Left ventricle myocardium superior (tissue), 1 donor: Measurements from ENCODE around the gene CIB4. TPM values are rescaled to one million over a fixed set of nuclear protein-coding genes. Genes with fewer than 3 reads are reported as not detected.
A peak's percentile ranks its signal among the peaks of the same experiment; 100 is the strongest.
"Not testable (repeated sequence)": the region's sequence is repeated elsewhere in the genome, so short reads cannot be mapped to it uniquely, and the experiment has no call there.

Experiments
- ATAC-seq: fragments of 200-7000 bp; cut with Tn5 transposase; one replicate; pipeline ENCODE4 v1.9.1; 2020; ENCODE audit warnings: mild to moderate bottlenecking, moderate library complexity
- DNase-seq: peaks from one replicate; pipeline ENCODE4 v3.0.0-alpha.2; 2020
- intact Hi-C: fragments of 100-400 bp; cut with micrococcal nuclease; formaldehyde crosslinking; loops from one replicate; pipeline ENCODE4 v1.11.0; 2022
- total RNA-seq: library from RNA; stranded (reverse); fragmentation: NEBNext Ultra II Directional; extraction: Animal tissue kit (Norgen Biotek cat#: 25700); gene quantifications from one replicate; pipeline ENCODE4 v1.2.1, GENCODE V29; 2021
- donor health status: DM: no; HTN: yes; CAD: no; lungs with severe emphysema.

Gene CIB4
- total RNA-seq, 1 donor from 2014 or later: not detected

GRCh38 chr2:26577442-26578112, 63.6 kb downstream of the CIB4 start:
- ATAC-seq: peak; percentile 84
- peak; percentile 74 for DNase-seq
- intact Hi-C loops: no loop called here

DNA sequence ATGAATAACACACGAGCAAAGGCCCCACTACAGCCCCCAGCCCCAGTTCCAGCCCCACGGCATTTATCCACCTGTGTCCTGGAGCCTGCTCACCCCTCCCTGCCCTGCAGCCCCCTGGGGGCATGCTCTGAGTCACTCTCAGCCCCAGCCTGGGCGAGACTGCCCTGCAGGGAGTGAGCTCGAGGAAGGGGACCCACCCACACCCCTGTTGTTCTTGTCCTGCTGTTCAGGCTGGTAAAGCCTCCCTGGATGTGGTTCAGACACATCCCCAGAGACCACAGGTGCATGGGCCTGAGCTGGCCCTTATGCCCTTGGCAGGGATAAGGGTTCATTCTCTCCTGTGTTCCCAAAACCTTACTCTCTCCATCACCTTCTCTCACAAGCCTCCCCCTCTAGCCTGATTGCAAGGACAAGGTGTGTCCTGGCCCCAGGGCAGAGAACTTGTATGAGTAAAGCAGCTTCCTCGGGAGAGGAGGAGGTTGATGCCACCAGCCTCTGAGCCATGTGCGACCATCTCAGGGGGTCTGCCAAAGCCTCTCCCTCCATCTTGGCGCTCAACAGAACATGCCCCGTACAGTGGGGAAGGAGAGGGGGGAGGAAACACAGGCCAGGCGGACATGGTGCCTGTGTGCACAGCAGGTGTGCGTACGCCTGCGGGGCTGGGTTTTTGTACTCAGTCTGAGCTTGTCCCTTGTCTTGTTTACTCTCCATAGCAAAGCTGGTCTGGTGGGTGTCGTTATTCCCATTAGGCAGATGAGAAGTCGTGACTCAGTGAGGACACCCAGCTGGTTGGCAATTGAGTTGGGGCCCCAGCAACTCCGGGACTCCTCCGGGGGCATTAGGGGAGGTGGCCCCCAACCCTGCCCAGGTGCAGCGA, 64.4 kb downstream of the CIB4 start:
- ATAC-seq: no peak
- intact Hi-C loops: no loop called here
- DNase-seq: no peak

GRCh38 chr2:26575836-26576564, 65.2 kb downstream of the CIB4 start:
- intact Hi-C loops: no loop called here
- DNase-seq: no peak
- ATAC-seq: no peak

DNA sequence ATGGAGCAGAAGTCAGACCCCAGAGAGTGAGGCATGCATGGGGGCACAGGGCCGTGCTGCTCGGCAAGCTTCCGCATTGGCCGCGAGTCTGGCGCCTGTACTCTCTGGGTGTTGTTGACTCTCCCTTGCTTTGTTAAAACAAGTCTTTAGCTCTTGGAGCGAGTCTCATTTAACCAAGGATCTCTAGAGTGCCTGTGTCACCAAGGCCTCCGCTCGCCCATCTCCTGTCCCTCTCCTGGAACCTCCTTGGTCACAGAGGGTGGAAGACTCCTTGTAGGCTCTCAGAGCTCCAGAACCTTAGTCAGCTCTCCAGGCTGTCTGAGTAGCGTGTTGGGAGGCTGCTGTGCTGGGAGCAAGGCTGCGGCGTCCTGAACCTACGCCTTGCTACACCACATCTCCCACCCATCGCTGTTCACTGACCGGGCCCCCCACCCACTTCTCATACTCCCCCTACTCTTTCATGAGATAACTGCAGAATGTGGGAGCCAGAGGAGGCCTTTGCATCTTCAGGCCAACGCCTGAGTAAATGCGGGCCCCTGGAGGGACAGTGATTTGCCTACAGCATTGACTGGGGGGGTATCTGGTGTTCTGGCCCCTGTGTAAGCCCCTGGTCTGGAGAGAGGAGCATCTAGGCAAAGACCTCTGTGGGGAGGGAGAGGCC, 66.1 kb downstream of the CIB4 start:
- DNase-seq (no peak), ATAC-seq (no peak)
- intact Hi-C loops: no loop called here

DNA sequence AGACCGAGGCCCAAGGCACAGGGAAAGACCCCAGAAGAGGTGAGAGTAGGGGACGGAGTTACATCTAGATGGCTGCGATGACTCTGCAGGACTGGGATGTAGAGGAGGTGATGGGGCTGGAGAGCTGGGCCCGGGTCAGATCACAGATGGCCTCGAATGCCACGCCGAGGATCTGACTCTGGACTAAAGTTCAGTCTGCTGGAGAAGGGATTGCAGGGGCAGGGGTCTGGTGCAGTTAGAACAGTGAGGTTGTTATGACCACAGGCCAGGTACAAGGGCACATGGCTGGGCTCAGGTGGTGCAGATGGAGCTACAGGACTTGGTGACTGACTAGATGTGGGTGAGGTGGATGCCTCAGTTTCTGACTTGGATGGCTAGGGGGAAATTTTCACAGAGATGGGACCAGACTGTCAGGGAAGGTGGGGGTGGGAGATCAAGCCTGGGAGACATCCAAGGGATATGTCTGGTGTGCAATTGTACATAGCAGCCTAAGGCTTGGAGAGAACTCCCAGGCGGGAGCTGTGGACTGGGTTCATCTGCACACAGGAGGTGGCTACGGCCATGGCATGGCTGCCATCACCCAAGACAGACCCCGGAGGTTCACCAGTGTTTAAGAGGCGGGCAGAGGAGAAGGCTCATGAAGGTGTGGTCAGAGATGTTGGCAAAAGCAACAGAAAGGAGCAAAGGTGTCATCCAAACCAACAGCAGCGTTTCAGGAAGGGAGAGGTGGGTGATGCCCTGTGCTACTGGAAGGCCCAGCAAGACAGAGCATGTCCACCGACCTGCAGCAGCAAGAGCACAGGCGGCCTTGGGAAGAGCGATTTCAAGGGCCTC, 66.9 kb downstream of the CIB4 start:
- intact Hi-C loops: no loop called here
- no peak for DNase-seq
- ATAC-seq: no peak

DNA sequence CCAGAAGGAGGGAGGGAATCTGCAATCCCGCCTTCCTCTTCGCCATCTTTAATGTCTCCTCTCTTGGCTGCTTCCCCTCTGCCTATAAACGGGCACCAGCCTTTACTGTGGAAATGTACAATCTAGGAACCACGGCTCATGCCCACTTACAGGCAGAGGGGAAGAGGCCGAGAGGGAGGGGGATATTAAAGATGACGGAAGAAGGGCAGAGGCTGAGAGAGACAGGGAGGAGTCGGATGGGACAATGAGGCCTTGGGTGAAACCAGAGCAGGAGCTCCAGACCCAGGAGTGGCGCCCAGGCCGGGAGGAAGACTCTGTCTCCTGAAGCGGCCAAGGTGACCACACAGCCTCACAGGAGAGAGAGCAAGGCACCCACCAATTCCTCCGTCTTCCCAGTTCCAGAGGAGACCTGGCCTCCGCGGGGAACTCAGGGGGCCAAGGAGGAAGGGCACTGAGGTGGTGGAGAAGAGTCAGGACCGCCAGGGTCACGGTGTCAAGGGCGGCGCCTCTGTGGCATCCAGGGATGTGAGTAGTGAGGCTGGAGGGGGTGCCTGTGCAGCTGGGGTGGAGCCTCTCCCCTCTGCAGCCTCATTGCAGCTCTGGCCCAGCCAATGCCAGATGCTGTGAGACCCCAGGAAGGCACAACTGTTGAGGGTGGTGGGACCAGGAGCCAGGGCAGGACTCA, 67.8 kb downstream of the CIB4 start:
- DNase-seq (no peak), ATAC-seq (no peak)
- intact Hi-C loops: no loop called here

DNA sequence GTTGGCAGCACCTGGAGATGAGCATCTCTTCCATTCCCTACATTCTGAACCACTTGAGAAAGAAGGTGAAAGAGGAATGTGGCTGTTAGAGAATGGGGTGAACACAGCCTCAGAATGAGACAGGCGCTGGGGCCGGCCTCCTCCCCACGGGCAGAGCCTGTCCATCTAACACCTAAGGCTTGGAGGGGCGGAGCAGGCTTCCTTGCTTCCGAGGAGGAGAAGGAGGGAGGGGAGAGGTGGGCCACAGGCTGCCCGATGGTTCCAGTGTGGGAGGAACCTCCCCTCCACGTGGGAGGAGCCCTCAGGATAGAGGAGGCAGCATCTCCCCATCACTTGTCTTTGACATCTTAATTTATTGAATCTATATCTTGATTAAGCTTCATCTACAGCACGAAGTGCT, 68.6 kb downstream of the CIB4 start:
- no peak for DNase-seq
- intact Hi-C loops: no loop called here
- no peak for ATAC-seq

GRCh38 chr2:26571316-26571715, 69.8 kb downstream of the CIB4 start:
- intact Hi-C loops: no loop called here
- DNase-seq (no peak), ATAC-seq (no peak)

DNA sequence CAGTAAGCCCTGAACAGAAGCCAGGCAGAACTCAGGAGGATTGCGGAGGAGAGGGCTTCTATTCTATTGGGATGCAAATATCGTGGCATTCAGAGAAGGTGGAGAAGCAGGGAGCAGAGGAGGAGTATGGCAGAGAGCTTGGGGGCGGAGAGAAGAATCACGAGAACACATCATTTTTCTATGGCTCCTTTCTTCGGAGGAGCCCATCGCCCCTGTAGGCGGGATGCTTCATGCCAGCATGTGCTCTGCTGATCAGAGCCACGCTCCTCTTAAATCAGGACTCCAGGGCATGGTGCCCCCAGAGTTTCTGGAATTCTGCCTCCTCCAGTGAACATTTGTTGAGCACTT, 71.1 kb downstream of the CIB4 start:
- DNase-seq (no peak), ATAC-seq (no peak)

DNA sequence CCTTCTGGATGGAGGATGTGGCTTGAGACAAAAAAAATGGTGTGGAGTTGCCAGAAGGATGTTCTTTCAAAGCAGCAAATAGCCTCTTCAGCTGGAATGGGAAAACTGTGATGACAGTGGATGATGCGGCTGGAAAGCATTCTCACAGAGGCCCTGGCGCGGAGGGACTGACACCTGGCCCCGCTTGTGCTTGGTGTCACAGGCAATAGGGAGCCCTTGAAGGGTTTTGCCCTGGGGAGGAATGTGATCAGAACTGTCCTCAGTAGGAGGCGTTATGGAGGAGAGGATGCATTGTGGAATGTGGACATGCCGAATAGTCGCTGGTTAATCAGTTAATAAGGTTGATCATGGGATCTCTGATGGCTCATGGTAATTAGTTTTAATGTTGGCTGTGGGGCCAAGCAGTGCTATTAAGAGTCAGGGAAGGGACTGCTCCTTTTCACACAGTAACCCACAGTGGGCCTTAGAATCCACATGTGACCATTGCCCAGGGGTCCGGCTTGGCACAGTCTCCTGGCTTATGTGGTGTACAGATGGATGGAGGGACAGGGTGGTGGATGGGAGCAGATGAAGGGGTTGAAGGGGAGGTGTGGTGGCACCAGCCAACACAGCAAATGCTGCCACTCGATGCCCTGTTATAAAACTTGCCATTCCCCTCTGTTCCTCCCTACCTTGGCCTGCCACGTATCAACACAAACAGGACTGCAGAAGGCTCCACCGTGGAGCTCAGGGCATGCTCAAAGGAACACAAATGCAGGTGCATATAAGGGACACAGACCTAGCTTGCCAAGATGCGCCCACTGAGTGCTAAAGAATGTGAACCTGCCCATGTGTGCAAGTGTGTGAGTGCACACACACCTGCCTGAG, 71.7 kb downstream of the CIB4 start:
- ATAC-seq (no peak), DNase-seq (no peak)
- intact Hi-C loops: no loop called here

More for the DNA sequence above, 71.1 kb downstream of the CIB4 start:
- intact Hi-C loops: no loop called here

- ATAC-seq (no peak), DNase-seq (no peak)
- intact Hi-C loops: no loop called here
These were observed 72.9 kb downstream of the CIB4 start for GRCh38 chr2:26568076-26568890.

DNA sequence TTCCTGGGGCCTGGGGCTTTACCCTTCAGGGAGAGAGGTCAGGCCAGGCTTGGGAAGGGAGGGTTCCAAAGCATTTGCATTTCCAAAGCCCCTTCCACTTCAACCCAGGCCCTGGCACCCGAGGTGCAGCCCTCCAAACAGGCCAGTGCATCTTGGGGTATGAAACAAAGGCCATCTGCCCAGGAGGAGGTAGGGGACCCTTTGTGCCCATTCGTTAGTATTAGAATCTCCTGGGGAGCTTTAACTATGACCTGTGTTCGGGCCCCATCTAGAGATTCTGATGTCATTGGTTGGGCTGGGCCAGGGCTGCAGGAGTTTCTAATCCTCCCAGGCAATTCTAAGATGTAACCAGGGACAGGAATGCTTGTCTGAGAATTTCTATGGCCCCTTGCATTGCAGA, 73.6 kb downstream of the CIB4 start:
- intact Hi-C loops: no loop called here
- DNase-seq: no peak
- ATAC-seq: no peak

GRCh38 chr2:26566731-26567130, 74.4 kb downstream of the CIB4 start:
- intact Hi-C loops, DNase-seq, ATAC-seq: not testable (repeated sequence)

DNA sequence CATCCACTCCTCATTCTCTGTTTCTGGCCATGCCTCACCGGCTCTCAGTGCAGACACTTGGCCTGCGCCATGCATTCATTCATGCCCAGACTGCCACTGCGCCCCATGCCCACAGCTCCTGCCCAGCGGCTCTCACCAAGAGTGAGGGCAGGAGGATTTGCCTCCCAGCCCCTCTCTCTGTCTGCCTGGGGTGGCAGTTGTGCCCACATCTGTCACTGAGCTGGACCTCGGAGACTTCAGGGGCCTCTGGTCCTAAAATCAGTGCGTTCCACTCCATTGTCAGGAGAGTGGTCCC, 75.1 kb downstream of the CIB4 start:
- intact Hi-C loops: no loop called here
- ATAC-seq (no peak), DNase-seq (no peak)

GRCh38 chr2:26564121-26564644, 77.0 kb downstream of the CIB4 start:
- intact Hi-C loops: no loop called here
- DNase-seq (no peak), ATAC-seq (no peak)

- intact Hi-C loops: no loop called here
- DNase-seq (no peak), ATAC-seq (no peak)
These were observed 77.5 kb downstream of the CIB4 start for GRCh38 chr2:26563686-26564085.
